GM18507 (cell line): Measurements from ENCODE around the gene TENM3.

Experiments used
- DNase-seq: peaks from one replicate; pipeline ENCODE4 v3.0.0; 2011; ENCODE audit warnings: low read depth; ENCODE audit not compliant: insufficient read length; ENCODE audit errors: extremely low spot score
- FAIRE-seq: peaks from 2 replicates; lab custom pipeline; 2011; peaks lifted over from hg19 to GRCh38; lab: Jason Lieb, UNC

TENM3 gene

DNA sequence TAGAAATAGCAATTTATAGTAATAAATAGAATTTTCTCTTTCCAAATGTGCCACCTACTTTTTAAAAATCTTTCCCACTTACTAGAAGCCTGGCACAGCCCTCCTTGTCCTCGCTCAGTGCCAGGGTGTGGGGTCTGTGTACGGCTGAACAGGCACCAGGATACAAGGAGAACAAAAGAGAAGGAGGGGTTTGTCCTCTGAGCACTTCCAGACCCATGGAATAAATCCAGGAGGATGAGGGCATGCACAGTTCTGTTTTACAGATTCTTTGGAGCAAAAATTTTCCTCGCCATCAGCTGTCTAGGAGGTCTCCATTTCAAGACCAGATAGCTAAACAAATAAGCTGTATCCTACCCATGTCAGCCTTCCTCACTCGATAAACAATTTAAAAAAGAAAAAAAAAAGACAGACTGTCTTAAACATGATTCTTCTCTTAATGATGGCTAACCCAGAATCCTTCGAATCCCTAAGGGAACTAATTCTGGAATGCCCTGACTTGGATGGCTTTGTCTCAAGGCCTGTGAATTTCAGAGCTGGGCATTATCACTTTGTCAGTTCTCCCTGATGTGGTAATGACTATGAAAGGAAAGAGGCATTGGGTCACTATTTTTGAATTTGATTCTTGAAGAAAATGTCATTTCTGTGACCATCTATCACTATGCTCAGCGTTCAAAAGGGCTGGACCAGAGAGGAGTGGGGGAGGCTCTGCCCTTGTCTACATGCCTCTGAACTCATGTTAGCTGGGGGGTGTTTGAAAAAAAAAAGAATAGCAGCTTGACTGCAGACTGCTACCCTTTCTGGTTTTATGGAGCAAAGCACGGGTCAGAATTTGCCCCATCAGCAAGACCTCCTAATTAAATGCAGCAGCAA, 523.0 kb downstream of the TENM3 start:
- FAIRE-seq (no peak), DNase-seq (no peak)

GRCh38 chr4:182766857-182767250, 523.7 kb downstream of the TENM3 start:
- DNase-seq (no peak), FAIRE-seq (no peak)

DNA sequence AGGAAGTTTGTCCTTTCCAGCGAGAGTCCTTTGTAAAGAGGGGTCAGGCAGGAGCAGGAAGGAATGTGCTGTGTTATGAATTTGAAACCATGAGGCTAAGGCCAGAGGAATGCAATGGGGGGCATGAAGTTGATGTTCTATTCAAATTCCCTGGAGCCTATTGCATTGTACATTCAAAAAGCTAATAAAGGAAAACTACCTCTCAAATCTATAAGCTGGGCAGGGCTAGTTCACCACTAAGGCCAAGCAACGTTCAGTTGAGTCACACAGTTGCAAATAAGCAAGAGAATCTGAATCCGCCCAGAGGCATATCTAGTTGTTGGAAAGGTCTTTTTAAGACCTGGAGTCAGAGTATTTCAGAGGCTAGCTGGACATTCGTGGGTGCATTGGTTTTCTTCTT, 525.6 kb downstream of the TENM3 start:
- no peak for FAIRE-seq
- no peak for DNase-seq

DNA sequence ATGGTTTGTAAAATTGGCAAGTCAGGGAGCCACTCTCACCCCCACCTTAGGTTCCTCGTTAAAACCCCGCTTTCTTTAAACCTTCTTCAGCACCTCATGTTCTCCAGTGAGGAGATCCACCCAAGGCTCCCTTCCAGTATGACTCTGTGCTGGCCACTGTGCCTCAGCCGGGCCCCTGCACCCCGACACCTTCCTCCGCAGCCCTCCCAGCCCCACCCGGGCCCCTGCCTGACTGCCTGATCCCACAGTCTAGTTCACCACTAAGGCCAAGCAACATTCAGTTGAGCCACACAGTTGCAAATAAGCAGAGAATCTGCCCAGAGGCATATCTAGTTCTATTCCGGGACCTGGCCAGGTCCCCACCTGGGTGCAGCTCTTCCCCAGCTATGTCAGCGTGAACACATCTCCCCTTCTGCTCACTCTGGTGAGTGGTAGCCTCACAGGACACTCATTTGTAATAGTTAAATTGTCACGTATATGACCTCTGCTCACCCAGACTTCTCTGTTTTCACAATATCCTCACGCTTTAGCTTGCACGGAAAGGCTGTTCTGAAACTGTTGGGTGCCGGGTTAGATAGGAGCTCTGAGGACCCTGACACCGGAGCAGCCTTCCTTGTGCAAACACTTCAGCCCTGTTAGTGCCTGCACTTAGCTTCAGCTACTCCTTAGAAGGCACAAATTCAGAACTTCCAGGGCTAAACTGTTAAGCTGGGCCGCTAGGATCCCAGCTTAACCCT, 527.2 kb downstream of the TENM3 start:
- DNase-seq: no peak
- no peak for FAIRE-seq

GRCh38 chr4:182770996-182771514, 527.9 kb downstream of the TENM3 start:
- DNase-seq (no peak), FAIRE-seq (no peak)

- no peak for FAIRE-seq
- DNase-seq: no peak
Observed at GRCh38 chr4:182775075-182775474, 531.9 kb downstream of the TENM3 start.

DNA sequence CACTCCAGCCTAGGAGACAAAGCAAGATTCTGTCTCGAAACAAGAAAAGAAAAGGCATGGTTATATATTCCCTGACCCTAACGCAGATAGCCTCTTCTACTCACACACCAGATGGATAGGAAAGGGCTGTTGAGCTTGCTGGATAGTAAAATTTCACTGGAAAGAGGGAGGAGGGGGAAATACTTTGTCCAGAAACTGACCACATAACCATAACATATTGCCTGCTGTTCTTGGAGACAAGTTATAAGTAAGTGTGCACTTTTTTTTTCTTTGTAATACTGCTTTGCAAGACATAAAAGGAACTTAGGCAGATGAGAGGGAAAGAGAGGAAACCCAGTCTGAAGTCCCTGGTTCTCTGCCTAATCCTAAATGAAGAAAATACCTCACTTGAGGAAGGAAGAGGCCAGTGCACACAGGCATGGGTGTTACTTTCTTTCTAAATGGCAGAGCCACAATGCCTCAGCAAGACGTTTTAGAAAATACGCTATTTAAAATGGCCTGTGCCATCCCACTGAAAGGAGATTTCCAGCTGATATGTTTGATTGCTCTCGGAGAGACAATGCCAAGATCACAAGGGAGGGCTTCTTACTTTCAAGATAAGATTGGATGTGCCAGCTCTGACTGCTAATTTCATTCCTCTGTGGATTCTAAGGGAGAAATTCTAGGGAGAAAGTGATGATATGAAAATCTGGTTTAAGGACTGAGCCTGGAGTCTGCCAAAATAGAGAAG, 533.3 kb downstream of the TENM3 start:
- no peak for DNase-seq
- FAIRE-seq: no peak

DNA sequence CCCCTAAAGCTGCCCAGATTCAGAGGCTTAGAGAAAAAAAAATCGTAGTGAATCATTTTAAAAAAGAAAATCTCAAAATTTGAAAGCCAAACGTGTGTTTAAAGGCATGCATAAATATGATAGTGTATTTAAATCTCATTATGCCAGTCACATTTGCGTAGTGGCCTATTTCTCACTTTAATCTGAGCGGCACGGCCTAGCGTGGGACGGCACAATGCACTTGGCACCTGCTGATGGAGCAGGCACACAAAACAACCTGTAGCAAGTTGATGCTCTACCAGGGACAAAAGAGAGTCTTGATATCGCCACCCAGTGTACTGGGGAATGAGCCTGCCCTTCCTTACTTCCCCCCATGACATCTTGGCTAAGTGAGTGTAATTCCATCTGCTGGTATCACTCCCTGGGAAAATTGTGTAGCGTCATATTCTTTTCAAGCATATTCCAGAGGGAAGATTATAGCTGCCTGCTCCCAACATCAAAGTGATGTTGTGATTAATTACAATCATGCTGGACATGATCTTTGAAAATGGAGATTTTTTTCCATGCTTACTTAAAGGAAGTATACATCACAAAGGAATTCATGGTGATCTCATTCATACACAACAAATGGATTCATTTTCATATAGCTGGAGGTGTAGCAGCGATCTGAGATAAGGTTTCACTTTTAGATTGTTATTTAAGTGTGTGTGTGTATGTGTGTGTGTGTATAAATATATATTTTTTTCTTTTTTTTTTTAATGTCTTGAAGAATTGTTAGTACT, 535.2 kb downstream of the TENM3 start:
- FAIRE-seq (no peak), DNase-seq (no peak)

DNA sequence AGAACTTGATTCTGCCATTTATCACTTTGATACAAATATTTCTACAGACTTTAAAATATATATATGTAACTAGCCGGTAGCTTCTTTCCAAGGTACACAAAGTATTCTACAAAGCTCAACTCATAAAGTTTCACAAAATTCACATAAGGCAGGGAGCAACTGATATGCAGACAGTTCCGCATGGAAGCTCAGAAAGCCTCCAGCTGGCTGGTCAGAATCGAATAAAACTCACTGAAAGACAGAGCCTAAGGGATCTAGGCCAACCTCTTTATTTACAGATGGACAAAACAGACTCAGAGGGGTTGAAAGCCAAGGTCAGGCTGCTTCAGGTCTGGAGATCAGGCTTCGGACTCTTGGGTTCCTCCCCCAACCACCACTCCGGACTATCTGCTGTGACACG, 543.8 kb downstream of the TENM3 start:
- DNase-seq (no peak), FAIRE-seq (no peak)

DNA sequence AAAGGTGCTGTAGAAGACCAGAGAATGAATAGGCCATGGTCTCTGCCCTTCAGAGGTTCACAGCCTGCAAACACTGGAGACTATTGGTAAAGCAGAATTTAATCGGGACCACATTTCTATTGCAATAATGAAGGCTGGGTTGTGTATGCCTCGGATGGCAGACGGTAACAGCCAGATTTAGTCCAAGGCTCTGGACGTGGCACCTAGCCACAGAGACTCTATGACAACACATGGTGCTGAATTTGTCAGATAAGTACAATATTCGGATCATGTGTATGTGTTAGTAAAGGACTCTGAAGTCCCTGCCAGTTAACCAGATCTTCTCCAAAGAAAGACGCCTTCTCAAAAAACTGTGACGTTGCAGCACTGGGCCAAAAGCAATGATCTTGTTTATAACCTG, 545.0 kb downstream of the TENM3 start:
- DNase-seq (no peak), FAIRE-seq (no peak)

GRCh38 chr4:182789529-182789928, 546.3 kb downstream of the TENM3 start:
- DNase-seq: no peak
- no peak for FAIRE-seq

DNA sequence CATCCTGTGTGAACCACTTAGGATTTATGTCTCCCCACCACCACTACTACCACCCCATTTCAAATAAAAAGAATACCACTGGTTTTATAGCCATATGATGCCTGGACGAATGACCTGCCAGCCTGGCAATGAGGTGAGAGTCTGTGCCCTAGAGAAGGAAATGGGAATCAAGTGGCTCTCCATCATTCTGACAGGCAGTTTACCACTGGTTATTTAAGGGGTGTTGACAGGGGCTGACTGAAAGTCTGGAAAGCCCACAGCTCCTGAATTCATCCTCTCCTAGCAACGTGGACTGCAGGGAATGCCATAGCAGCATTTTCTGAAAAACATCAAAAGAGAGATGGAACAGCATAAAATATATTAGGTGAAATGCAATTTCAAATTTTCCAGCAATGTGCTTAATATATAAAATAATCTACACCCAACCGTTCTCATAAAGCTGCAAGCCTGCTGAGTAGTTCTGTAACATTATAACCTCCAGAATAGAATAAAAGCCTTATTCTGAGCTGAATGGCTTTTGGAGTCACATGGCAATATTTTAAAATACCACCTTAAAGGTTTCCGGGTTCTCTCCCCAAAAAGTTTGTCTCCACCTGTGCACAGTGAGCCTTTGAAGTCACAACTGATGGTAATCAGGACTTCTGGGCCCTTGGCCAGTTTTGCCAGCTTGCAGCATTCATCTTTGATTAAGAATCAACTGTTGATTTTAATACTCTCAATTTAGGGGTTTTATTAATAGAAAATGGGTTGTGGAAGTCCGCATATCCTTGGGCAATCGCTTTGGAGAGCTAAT, 552.4 kb downstream of the TENM3 start:
- DNase-seq: no peak
- no peak for FAIRE-seq

DNA sequence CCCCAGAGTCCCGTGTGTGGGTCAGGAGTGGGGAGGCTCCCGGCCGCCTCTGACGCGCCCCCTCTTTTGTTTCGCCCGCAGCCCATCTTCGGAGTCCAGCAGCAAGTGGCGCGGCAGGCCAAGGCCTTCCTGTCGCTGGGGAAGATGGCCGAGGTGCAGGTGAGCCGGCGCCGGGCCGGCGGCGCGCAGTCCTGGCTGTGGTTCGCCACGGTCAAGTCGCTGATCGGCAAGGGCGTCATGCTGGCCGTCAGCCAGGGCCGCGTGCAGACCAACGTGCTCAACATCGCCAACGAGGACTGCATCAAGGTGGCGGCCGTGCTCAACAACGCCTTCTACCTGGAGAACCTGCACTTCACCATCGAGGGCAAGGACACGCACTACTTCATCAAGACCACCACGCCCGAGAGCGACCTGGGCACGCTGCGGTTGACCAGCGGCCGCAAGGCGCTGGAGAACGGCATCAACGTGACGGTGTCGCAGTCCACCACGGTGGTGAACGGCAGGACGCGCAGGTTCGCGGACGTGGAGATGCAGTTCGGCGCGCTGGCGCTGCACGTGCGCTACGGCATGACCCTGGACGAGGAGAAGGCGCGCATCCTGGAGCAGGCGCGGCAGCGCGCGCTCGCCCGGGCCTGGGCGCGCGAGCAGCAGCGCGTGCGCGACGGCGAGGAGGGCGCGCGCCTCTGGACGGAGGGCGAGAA, 556.5 kb downstream of the TENM3 start:
- FAIRE-seq: no peak
- DNase-seq: no peak

GRCh38 chr4:182800216-182800515, 557.0 kb downstream of the TENM3 start:
- no peak for FAIRE-seq
- DNase-seq: no peak

DNA sequence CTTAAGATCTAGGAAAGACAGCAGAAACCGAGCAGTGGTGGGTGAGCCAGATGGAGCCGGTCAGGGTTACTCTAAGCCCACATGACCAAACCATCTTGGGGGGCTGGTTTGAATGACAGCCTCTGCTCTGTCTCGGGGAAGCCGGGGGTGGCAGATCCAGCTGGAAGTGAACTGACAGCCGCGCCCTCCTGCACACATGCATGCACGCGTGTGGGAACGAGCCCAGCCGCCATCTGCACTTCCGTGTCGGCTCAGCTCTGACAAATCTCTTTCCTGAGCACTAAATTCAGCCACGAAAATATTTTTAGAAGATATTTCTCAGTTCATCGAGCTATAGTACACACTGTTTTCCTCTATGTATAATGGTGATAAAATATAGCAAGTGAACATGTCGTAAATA, 558.4 kb downstream of the TENM3 start:
- no peak for DNase-seq
- no peak for FAIRE-seq

DNA sequence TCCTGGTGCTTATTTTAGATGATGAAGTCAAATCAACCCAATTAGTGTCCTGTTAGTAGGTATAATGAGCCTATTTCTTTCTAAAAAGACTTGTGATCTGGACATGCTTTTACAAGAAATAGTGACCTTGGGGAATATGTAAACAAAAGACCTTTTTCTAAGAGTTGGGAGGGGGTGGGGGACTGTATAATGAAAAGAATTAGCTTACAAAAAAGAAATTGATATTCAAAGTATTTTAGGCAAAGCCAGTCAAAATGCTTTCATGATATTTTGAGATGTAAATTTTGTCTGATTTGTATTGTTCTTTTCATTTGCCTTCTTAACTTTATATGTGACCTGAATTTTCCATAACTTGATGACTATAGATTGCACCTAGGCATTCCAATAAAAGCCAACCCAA, 559.4 kb downstream of the TENM3 start:
- FAIRE-seq (no peak), DNase-seq (no peak)

- FAIRE-seq (no peak), DNase-seq (no peak)
Observed at GRCh38 chr4:182803235-182803634, 560.0 kb downstream of the TENM3 start.

- FAIRE-seq: no peak
- no peak for DNase-seq
Observed at GRCh38 chr4:182804131-182804530, 560.9 kb downstream of the TENM3 start.
